Pons (tissue), 1 donor: Measurements from ENCODE around the gene FAM240A.
A peak's percentile ranks its signal among the peaks of the same experiment; 100 is the strongest.

Source experiments
- DNase-seq: peaks from one replicate; pipeline ENCODE4 v3.0.0-alpha.2; 2016; ENCODE audit warnings: low spot score

FAM240A gene

DNA sequence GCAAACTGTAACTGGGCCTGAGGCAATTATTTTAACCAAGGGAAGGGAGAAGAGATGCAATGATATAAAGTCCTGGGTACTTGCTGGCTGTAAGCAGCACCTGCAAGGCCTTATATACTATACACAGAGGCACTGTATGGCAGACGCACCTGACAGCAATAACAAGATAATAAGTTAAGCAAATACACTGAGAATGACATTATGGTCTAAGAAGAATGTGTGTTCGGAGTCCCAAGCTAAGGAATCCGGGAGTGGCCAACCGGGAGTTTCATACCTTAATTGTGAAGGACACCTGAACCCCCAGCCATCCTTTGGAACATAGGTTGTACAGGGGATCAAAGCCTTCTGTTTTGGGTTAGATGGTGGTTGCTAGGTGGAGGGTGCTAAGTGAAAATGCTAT is 13.7 kb downstream of the FAM240A start:
- DNase-seq, result no peak

DNA sequence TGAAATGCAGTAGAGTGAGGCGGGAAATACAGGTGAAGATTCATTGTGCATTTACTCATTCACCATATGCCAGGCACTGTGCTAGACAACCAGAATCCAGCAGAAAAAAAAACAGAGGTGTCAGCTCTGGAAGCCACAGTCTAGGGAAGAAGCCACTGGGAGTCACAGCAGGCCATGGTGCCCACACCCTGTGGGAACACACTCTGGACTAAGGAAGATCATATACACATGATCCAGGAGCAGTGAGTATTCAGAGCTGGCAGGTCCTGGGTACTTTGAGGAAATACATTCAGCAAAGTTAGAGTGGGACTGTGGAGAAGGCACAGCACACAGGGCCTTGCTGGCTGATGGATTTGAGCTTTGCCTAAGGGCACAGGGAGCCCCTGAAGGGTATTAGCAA is 14.8 kb downstream of the FAM240A start:
- no peak for DNase-seq

DNA sequence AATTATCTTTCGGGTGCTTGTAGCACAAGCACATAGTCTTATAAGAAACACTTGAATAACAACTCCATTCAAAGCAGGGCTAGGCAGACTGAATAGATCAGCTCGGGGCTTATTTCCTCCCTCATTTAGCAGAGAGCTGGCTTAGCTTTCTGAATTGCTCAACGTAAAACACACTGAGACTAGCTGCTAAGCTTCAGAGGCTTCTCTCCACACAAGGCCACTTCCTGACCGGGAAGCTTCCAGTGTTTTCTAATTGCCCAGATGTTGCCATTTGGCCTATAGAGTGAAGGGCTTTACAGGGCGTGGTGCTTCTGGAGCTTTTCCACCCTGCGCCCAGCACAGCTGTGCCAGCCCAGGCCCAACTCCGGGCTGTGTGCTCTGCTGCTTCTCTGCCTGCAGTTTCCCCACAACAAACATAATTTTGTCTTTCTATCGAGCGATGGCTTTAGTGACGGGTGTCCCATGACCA is 16.6 kb downstream of the FAM240A start:
- peak; percentile 77 for DNase-seq

DNA sequence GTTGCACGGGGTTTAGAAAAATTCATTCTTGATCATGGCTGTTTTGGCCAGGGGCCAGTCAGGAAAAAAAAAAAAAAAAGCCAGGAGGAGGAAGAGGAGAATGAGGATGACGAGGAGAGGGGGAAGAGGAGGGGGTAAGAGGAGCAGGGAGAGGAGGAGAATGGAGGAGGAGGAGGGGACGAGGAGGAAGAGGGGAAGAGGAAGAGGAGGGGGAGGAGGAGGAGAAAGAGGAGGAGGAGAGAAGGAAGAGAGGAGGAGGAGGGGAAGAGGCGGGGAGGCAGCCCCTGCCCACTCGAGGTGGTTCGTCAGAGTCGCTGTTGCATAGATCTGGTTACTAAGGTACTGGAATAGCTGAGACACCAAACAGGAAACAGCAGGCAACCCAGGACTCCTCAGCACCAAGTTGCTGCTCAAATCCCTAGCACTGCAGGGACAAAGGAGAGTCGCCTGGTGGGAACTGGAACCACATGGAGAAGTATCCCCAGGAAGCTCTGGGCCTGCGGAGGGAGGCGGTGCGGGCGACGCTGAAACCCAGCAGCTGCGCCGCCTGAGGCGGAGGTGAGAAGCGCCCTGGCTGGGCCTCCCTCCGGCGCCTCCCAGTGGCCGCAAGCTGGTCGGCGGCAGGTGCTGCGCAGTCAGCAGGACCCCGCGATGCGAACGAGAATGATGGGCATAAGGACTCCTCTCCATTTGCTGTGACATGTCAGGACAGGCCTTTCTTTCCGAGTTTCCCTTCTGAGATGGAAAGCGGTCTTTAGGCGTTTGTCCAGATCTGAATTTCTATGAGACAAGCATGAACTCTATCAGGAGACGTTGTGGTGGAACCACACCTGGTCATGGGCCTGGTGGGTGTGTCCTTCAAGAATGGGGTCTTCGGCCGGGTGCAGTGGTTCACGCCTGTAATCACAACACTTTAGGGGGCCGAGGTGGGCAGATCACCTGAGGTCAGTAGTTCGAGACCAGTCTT is 17.5 kb downstream of the FAM240A start:
- DNase-seq, result peak; percentile 75

DNA sequence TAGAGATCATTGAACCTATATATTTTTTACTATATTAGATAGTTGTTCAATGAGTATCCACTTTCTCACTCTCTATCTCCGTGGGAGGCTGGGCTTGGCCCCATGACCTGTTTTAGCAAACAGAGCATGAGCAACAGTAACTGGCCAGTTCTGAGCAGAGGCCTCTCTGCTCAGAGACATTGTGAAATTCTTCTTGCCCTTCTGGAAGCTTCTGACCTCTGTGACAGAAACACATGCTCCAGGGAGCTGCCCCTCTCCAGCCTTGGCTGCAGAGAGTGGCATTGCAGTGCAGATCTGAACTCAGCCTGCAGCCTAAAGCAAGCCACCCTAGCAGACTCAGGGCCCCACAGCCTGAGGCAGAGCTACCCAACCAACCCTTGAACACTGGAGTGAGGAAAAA is 20.5 kb downstream of the FAM240A start:
- DNase-seq, result no peak

DNA sequence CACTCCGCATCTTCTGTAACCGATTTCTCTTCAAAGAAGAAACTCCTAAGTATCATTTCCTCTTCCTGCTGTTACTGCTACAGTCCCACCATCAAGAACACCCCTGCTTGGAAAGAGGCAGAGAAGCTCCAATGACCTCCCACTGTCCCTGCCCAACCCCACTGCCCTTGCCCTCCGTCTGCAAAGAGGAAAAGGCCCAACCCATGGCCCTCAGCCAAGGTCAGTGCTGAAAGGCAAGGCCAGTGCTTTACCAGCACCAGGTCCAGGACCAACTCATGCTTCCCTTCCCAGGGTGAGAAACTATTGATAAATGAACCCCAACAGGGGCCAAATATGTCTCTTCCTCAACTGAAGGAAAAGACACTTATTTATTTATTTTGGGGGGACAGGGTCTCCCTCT is 22.5 kb downstream of the FAM240A start:
- DNase-seq, result no peak

DNA sequence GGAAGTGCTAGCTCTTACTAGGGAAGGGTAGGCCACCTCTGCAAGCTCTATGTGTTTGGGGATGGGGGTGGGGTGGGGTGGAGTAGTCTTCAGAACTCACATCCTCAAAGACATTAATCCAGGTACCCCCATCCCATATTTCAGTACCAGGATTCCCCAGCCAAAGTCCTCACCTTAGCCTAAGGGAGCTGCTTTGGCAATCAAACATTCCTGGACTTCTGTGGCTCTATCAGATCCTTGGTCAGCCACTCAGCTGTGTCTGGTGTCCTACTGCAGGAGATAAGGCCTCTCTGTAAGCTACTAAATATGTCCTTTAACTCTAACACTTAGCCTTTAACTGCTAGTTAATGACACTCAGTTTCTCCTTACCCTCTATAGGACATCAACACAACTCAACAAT is 26.9 kb downstream of the FAM240A start:
- DNase-seq, result no peak

DNA sequence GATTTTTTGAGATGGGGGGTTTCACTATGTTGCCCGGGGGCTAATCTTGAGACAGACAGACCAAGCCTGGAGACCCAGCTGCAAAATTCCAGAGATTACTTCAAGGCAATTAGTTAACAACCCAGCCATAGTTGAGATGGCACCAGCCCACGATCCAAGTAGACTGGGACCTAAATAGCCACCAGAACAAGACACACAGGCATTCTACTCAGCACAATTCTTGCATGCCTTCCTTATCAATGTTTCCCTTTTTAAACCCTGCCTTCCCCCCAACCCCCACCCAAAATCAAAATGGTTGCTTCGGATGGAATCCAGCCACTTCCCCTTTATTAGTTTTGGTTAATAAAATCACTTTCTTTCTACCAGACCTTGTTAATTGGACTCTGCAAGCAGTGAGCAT is 28.6 kb downstream of the FAM240A start:
- DNase-seq, result no peak

DNA sequence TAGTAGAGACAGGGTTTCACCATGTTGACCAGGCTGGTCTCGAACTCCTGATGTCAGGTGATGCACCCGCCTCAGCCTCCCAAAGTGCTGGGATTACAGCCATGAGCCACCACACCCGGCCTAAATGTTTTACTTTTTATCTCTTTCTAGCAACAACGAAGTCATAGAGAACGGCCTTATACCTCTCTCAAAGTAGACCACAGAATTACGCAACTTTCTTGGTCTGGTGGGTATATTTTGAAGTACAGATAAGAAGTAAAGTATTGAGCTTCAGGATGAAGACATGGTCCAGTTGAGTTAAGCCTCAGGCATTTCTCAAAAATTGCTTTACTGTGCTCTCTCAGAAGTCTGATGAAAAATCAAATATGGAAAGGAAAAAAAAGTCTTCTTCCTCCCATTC is 30.6 kb downstream of the FAM240A start:
- DNase-seq, result no peak

DNA sequence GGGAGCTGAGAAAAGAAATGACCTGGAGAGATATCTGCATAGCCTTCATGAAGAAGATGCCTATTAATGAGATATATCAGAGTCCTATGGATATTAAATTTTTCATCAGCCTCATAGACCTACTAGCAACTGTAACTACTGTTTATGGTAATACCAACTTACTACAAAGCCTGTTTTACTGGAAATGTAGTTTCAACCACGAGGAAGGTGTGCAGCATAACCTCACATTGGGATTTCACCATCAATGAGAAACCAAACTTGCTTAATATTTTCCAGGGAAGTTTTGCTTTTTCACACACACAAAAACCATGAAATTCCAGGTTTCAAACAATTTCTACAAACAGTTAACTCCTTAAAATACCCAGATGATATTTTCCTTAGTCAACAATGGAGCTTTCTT is 31.4 kb downstream of the FAM240A start:
- DNase-seq, result no peak

DNA sequence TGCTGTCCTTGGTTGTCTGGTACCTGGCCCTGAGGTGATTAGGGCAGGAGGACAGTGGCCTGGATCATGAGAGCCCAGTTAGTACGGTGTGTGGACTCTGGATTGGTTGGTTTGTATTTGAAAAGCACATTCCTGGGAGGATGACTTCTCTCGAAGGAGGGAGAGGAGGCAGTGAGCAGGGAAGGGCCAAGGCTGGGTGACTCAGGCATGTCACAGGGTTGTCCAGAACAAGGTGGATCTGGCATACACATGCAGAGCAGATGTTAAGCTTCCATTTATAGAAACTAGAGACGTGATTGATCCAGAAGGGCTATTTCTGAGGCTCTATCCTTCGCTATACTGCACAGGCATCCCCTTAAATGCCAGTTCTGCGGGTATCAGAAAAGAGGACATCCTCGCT is 34.4 kb downstream of the FAM240A start:
- no peak for DNase-seq

DNA sequence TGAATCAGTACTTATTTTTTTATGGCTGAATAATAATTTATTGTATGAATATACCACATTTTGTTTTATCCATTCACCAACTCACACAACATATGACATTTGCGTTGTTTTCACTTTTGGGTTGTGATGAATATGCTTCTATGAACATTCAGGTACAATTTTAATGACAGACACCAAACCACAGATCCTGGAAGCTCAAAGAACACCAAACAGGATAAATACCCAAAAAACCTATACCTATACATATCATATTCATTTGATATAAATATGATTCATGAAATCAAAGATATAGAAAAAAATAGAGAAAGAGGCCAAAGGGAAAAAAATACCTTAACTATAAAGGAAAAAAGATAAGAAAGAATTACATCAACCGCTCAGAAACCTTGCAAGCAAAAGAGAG is 35.8 kb downstream of the FAM240A start:
- DNase-seq, result no peak

DNA sequence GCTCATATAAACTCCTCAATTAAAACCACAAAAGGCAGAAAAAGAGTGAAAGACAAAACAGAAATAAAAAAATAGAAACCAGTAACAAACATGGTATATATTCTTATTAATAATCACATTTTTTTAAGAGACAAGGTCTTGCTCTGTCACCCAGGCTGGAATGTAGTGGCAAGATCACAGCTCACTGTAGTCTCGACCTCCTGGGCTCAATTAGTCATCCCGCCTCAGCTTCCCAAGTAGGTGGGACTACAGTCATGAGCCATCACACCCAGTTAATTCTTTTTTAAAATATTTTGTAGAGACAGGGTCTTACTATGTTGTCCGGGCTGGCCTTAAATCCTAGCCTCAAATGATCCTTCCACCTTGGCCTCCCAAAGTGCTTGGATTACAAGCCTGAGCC is 37.1 kb downstream of the FAM240A start:
- DNase-seq, result no peak

DNA sequence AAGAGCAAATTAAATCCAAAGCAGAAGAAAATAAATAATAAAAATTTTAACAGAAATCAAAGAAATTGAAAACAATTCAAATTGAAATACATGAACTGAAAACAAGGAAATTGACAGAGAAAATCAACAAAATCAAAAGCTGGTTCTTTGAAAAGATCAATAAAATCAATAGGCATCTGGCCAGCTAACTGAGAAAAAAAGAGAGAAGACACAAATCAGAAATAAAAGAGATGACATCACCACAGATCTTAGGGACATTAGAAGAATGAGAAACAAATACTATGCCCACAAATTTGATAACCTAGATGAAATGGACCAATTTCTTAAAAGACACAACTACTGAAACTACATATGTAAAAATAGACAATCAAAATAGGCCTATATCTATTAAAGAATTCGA is 38.8 kb downstream of the FAM240A start:
- no peak for DNase-seq

DNA sequence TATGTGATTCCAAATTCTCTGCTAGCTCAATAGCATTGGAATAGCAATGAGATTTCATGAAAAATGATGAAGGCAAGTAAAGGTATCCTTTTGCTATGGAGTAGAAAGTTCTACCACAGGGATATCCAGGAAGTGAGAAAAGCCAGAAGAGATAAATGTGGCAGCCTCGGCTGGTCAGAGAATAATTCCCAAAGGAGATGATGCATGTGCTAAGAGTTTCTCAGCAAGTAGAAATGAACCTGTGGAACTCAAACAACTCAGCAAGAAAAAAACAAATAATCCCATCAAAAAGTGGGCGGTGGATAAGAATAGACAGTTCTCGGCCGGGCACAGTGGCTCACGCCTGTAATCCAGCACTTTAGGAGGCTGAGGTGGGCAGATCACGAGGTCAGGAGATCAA is 42.9 kb downstream of the FAM240A start:
- DNase-seq, result no peak

DNA sequence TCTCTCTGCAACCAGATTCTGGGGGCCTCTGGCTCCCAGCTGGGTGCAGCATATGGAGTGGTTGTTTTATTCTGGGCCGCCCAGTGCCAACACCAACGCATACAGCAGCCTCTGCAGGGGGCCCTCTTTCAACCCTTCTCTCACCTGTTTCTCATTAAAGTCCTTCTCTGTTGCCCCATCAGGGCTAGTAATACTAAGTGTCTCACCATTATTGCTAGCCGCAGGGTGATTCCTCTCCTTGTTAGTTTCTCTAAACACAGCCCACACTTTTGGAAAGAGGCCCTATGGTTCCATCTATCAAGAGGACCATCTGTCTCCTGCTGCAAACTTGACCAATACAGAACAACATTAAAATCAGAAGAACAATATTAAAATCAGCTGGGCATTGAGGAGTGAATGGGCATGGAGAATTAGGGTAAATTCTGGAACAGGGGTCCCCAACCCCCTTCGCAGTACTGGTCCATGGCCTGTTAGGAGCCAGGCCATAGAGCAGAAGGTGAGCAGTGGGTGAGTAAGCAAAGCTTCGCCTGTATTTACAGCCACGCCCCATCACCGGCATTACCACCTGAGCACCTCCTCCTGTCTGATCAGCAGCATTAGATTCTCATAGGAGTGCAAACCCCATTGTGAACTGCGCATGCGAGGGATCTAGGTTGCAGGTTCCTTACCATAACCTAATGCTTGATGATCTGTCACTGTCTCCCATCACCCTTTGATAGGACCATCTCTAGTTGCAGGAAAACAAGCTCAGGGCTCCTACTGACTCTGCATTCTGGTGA is 44.6 kb downstream of the FAM240A start:
- DNase-seq, result no peak

DNA sequence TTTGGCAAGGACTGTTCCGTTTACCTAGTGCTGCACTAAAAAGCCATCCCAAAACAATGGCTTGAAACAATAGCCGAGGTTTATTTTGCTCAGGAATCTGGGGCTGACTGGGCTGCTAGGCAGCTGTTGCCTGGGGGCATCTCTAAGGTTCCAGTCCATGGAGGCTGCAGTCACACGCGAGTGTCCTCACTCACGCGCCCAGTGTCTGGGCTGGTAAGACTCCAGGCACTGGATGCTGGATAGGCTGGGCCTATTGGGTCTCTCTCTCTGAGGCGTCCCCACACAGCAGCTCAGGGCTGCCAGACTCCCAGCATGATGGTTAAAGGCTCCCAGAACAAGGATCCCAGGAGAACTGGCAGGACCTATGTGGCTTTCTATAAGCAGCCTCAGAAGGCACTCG is 47.0 kb downstream of the FAM240A start:
- no peak for DNase-seq

DNA sequence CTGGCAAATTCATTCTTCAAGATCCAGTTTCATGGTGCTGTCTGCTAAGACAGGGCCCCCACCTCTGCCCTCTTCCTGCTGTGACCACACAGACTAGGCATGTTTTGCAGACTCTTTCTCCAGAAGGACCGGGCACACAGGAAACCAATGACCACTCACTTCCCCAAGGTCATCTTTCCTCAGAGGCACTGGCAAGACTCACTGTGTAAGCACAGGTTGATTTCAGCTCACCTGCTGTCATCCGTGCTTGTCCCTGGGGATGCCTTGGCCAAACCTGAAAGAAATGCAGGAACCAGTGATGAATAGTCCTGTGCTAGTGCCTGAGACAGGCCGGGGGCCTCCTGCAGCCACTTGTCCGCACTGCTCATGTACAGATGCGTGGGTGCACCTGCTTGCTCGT is 47.7 kb downstream of the FAM240A start:
- no peak for DNase-seq

DNA sequence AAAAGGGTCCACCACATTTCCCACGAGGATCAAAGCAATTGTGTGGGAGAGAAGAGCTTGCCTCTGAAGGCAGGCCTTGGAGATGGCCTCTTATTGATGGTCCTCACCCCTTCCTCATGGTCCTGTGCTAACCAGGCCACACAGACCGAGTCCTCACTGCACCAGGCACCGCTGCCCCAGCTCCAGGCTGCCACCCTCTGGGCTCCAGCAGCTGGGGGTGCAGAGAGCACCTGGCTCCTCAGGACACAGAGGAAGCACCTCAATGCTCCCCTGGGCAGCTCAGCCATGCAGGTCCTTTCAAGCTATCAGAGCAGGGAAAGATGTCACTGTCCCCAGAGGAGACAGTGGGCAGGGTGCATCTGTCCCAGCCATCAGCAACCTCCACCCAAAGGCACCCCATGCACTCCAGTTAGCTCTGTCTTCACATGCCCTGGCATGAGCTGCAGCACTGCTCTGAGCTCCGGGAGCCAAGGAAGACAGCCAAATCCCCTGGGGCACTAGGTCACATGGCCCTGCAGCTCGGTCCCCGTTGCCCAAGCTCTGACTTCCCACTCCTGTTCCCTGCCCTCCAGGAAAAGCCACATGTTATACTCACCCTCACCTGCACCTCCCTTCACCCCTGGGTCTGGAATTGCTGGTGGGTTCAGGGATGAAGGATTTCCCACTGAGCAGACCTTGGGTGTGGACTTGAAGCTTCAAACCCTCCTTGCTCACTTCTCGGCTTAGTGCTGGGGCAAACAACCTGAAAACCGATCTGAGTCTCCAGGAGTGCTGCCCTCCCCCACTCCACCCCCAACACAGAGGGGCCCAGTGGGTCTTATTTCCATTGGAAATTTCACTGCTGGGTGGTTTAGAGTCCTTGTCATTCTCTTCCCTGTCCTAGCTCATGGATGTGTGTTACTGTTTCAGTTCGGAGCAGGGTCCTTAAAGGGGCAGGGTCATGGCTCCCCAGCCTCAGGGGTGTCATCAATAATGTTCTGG is 48.5 kb downstream of the FAM240A start:
- no peak for DNase-seq

DNA sequence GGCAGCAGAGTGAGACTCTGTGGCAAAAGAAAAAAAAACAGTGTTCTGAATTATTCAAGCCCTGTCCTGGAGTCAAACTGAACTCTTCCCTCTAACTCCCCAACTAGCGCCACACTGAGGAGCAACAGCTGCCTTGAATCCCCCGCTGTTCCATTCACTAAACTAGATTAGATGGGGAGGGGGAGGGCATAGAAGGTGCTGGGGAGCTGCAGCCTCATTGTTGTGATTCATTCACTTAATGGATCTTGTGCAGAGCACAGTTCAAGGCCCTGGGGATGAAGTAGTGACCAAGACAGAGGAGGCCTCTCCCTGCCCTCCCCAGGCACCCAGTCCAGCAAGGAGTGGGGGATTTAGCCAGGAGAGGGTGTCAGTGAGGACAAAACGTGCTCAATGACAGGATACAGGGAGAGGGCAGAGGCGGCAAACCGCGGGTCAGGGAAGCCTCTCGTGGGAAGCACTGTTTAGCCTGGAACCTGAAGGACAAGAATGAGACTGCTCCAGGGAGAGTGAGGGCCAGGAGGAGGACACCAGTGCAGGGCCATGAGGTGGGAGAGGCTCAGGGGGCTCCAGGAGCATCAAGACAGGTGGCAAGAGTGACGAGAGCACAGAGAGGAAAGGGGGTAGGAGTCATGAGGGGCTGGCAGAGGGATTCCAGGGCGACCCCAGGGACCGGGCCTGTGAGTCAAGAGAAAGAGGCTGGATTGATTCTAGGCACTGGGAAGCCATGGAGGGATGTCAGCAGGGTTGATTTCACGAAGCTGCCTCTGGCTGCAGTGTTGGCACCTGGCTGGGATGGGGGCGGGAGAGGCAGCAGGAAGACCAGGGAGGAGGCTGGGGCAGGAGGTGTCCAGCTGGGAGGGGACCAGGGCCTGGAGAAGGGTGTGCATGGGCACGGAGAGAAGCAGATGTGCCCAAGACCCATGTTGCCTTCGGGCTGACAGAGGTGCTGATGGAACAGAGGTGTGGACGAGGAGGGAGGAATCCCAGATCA is 49.7 kb downstream of the FAM240A start:
- DNase-seq, result no peak
